ENCODE measurements around the gene SLC11A1.

SLC11A1 gene

GRCh38 chr2:218381916-218382366 lies at the start of gene SLC11A1:
TSS of gene SLC11A1 (plus strand) at chr2:218382273. CDS start at chr2:218382369, 96 bp downstream.
- Histone ChIP-seq H3K27ac (ENCODE audit: low read length) (peak within 1 kb of the TSS; percentile 51), H3K4me1 (ENCODE audit: control insufficient read depth in 1 of 2, insufficient read depth in 2 of 2, low read length in 2 of 2) (no peaks in the 10 kb centered on the region), H3K36me3 (ENCODE audit: control insufficient read depth in 1 of 2, insufficient read depth in 2 of 2, low read length in 2 of 2) (no peaks in the 10 kb centered on the region), H3K4me3 (ENCODE audit: low read depth in 1 of 2, low read length in 2 of 2) (peak within 1 kb of the TSS; percentile 23 to 45), H3K9me3 (ENCODE audit: control insufficient read depth in 1 of 2, low read length in 2 of 2) (no peaks in the 10 kb centered on the region), H3K27me3 (ENCODE audit: low read depth, low read length) (no peaks in the 10 kb centered on the region)

- Histone ChIP-seq H3K27ac (ENCODE audit: low read length) (peak overlapping the region; percentile 69), H3K27me3 (ENCODE audit: low read depth, low read length) (no peaks in the 10 kb centered on the region), H3K4me3 (ENCODE audit: low read depth in 1 of 2, low read length in 2 of 2) (no peak overlapping the region), H3K9me3 (ENCODE audit: control insufficient read depth in 1 of 2, low read length in 2 of 2) (no peaks in the 10 kb centered on the region), H3K36me3 (ENCODE audit: control insufficient read depth in 1 of 2, insufficient read depth in 2 of 2, low read length in 2 of 2) (no peaks in the 10 kb centered on the region), H3K4me1 (ENCODE audit: control insufficient read depth in 1 of 2, insufficient read depth in 2 of 2, low read length in 2 of 2) (peaks cover 0 to 4% of the 10 kb centered on the region in 2 donors)
Measured at GRCh38 chr2:218332288-218332687, 49.8 kb upstream of the SLC11A1 start.

- no peaks in the 10 kb centered on the region for H3K9me3 ChIP-seq (ENCODE audit: control insufficient read depth in 1 of 2, low read length in 2 of 2)
- no peaks in the 10 kb centered on the region for H3K36me3 ChIP-seq (ENCODE audit: control insufficient read depth in 1 of 2, insufficient read depth in 2 of 2, low read length in 2 of 2)
- peak overlapping the region in 1 of 2 donors; percentile 21 for H3K4me3 ChIP-seq (ENCODE audit: low read depth in 1 of 2, low read length in 2 of 2)
- H3K4me1 ChIP-seq (ENCODE audit: control insufficient read depth in 1 of 2, insufficient read depth in 2 of 2, low read length in 2 of 2) = no peaks in the 10 kb centered on the region
- H3K27me3 ChIP-seq (ENCODE audit: low read depth, low read length) = no peaks in the 10 kb centered on the region
- peak overlapping the region; percentile 69 for H3K27ac ChIP-seq (ENCODE audit: low read length)
Measured at GRCh38 chr2:218332920-218333645, 49.0 kb upstream of the SLC11A1 start.

- Histone ChIP-seq H3K27ac (ENCODE audit: low read length) (no peak overlapping the region), H3K4me1 (ENCODE audit: control insufficient read depth in 1 of 2, insufficient read depth in 2 of 2, low read length in 2 of 2) (no peaks in the 10 kb centered on the region)
Measured at GRCh38 chr2:218334531-218334930, 47.5 kb upstream of the SLC11A1 start.

GRCh38 chr2:218340656-218341055 lies 41.4 kb upstream of the SLC11A1 start:
- Histone ChIP-seq H3K9me3 (ENCODE audit: control insufficient read depth in 1 of 2, low read length in 2 of 2) (no peaks in the 10 kb centered on the region), H3K4me1 (ENCODE audit: control insufficient read depth in 1 of 2, insufficient read depth in 2 of 2, low read length in 2 of 2) (no peaks in the 10 kb centered on the region), H3K27me3 (ENCODE audit: low read depth, low read length) (no peaks in the 10 kb centered on the region), H3K27ac (ENCODE audit: low read length) (no peak overlapping the region), H3K4me3 (ENCODE audit: low read depth in 1 of 2, low read length in 2 of 2) (no peak overlapping the region), H3K36me3 (ENCODE audit: control insufficient read depth in 1 of 2, insufficient read depth in 2 of 2, low read length in 2 of 2) (no peaks in the 10 kb centered on the region)

More at GRCh38 chr2:218334531-218334930, 47.5 kb upstream of the SLC11A1 start:
- Histone ChIP-seq H3K27me3 (ENCODE audit: low read depth, low read length) (no peaks in the 10 kb centered on the region), H3K36me3 (ENCODE audit: control insufficient read depth in 1 of 2, insufficient read depth in 2 of 2, low read length in 2 of 2) (no peaks in the 10 kb centered on the region), H3K9me3 (ENCODE audit: control insufficient read depth in 1 of 2, low read length in 2 of 2) (no peaks in the 10 kb centered on the region), H3K4me3 (ENCODE audit: low read depth in 1 of 2, low read length in 2 of 2) (no peak overlapping the region)

GRCh38 chr2:218341381-218341780 lies 40.7 kb upstream of the SLC11A1 start:
- no peaks in the 10 kb centered on the region for H3K36me3 ChIP-seq (ENCODE audit: control insufficient read depth in 1 of 2, insufficient read depth in 2 of 2, low read length in 2 of 2)
- H3K4me1 ChIP-seq (ENCODE audit: control insufficient read depth in 1 of 2, insufficient read depth in 2 of 2, low read length in 2 of 2) = no peaks in the 10 kb centered on the region
- no peak overlapping the region for H3K27ac ChIP-seq (ENCODE audit: low read length)
- no peaks in the 10 kb centered on the region for H3K9me3 ChIP-seq (ENCODE audit: control insufficient read depth in 1 of 2, low read length in 2 of 2)
- H3K4me3 ChIP-seq (ENCODE audit: low read depth in 1 of 2, low read length in 2 of 2) = no peak overlapping the region
- no peaks in the 10 kb centered on the region for H3K27me3 ChIP-seq (ENCODE audit: low read depth, low read length)

GRCh38 chr2:218342837-218343236 lies 39.2 kb upstream of the SLC11A1 start:
- Histone ChIP-seq H3K4me1 (ENCODE audit: control insufficient read depth in 1 of 2, insufficient read depth in 2 of 2, low read length in 2 of 2) (no peaks in the 10 kb centered on the region), H3K4me3 (ENCODE audit: low read depth in 1 of 2, low read length in 2 of 2) (no peak overlapping the region), H3K27ac (ENCODE audit: low read length) (no peak overlapping the region), H3K27me3 (ENCODE audit: low read depth, low read length) (no peaks in the 10 kb centered on the region), H3K9me3 (ENCODE audit: control insufficient read depth in 1 of 2, low read length in 2 of 2) (no peaks in the 10 kb centered on the region), H3K36me3 (ENCODE audit: control insufficient read depth in 1 of 2, insufficient read depth in 2 of 2, low read length in 2 of 2) (no peaks in the 10 kb centered on the region)

GRCh38 chr2:218343591-218343990 lies 38.5 kb upstream of the SLC11A1 start:
- H3K36me3 ChIP-seq (ENCODE audit: control insufficient read depth in 1 of 2, insufficient read depth in 2 of 2, low read length in 2 of 2) = no peaks in the 10 kb centered on the region
- no peak overlapping the region for H3K4me3 ChIP-seq (ENCODE audit: low read depth in 1 of 2, low read length in 2 of 2)
- no peaks in the 10 kb centered on the region for H3K27me3 ChIP-seq (ENCODE audit: low read depth, low read length)
- H3K4me1 ChIP-seq (ENCODE audit: control insufficient read depth in 1 of 2, insufficient read depth in 2 of 2, low read length in 2 of 2) = no peaks in the 10 kb centered on the region
- H3K27ac ChIP-seq (ENCODE audit: low read length) = no peak overlapping the region
- no peaks in the 10 kb centered on the region for H3K9me3 ChIP-seq (ENCODE audit: control insufficient read depth in 1 of 2, low read length in 2 of 2)

- H3K4me1 ChIP-seq (ENCODE audit: control insufficient read depth in 1 of 2, insufficient read depth in 2 of 2, low read length in 2 of 2) = no peaks in the 10 kb centered on the region
- no peak overlapping the region for H3K4me3 ChIP-seq (ENCODE audit: low read depth in 1 of 2, low read length in 2 of 2)
- no peak overlapping the region for H3K27ac ChIP-seq (ENCODE audit: low read length)
- H3K9me3 ChIP-seq (ENCODE audit: control insufficient read depth in 1 of 2, low read length in 2 of 2) = no peaks in the 10 kb centered on the region
- H3K36me3 ChIP-seq (ENCODE audit: control insufficient read depth in 1 of 2, insufficient read depth in 2 of 2, low read length in 2 of 2) = no peaks in the 10 kb centered on the region
- H3K27me3 ChIP-seq (ENCODE audit: low read depth, low read length) = no peaks in the 10 kb centered on the region
Measured at GRCh38 chr2:218344090-218344754, 37.9 kb upstream of the SLC11A1 start.

- no peaks in the 10 kb centered on the region for H3K4me1 ChIP-seq (ENCODE audit: control insufficient read depth in 1 of 2, insufficient read depth in 2 of 2, low read length in 2 of 2)
- H3K27ac ChIP-seq (ENCODE audit: low read length) = no peak overlapping the region
- no peaks in the 10 kb centered on the region for H3K27me3 ChIP-seq (ENCODE audit: low read depth, low read length)
- H3K4me3 ChIP-seq (ENCODE audit: low read depth in 1 of 2, low read length in 2 of 2) = no peak overlapping the region
- H3K9me3 ChIP-seq (ENCODE audit: control insufficient read depth in 1 of 2, low read length in 2 of 2) = no peaks in the 10 kb centered on the region
- no peaks in the 10 kb centered on the region for H3K36me3 ChIP-seq (ENCODE audit: control insufficient read depth in 1 of 2, insufficient read depth in 2 of 2, low read length in 2 of 2)
Measured at GRCh38 chr2:218344755-218345417, 37.2 kb upstream of the SLC11A1 start.

GRCh38 chr2:218345491-218346236 lies 36.4 kb upstream of the SLC11A1 start:
- H3K36me3 ChIP-seq (ENCODE audit: control insufficient read depth in 1 of 2, insufficient read depth in 2 of 2, low read length in 2 of 2) = no peaks in the 10 kb centered on the region

More at GRCh38 chr2:218345491-218346236, 36.4 kb upstream of the SLC11A1 start:
- Histone ChIP-seq H3K4me1 (ENCODE audit: control insufficient read depth in 1 of 2, insufficient read depth in 2 of 2, low read length in 2 of 2) (no peaks in the 10 kb centered on the region), H3K9me3 (ENCODE audit: control insufficient read depth in 1 of 2, low read length in 2 of 2) (no peaks in the 10 kb centered on the region), H3K27me3 (ENCODE audit: low read depth, low read length) (no peaks in the 10 kb centered on the region), H3K27ac (ENCODE audit: low read length) (no peak overlapping the region), H3K4me3 (ENCODE audit: low read depth in 1 of 2, low read length in 2 of 2) (no peak overlapping the region)

All from muscle layer of duodenum (tissue), 2 donors.